ENCODE results near the gene FBLIM1.

The FBLIM1 gene

GRCh38 chr1:15758343-15758931 lies at the start of gene FBLIM1:
FBLIM1 (plus strand) TSS chr1:15758795; CDS start chr1:15764984, 6,189 bp downstream.
- no peak for DNase-seq

GRCh38 chr1:15709226-15709625 lies 49.4 kb upstream of the FBLIM1 start:
- no peak for DNase-seq

GRCh38 chr1:15712168-15712567 lies 46.4 kb upstream of the FBLIM1 start:
- DNase-seq: no peak

GRCh38 chr1:15714406-15715136 lies 44.0 kb upstream of the FBLIM1 start:
- DNase-seq: no peak

- no peak for DNase-seq
Observed at GRCh38 chr1:15717418-15718125, 41.0 kb upstream of the FBLIM1 start.

GRCh38 chr1:15718199-15718601 lies 40.4 kb upstream of the FBLIM1 start:
- DNase-seq: no peak

GRCh38 chr1:15719381-15720120 lies 39.0 kb upstream of the FBLIM1 start:
- DNase-seq: no peak

GRCh38 chr1:15720861-15721260 lies 37.7 kb upstream of the FBLIM1 start:
- no peak for DNase-seq

GRCh38 chr1:15722411-15722810 lies 36.2 kb upstream of the FBLIM1 start:
- no peak for DNase-seq

GRCh38 chr1:15722836-15723532 lies 35.6 kb upstream of the FBLIM1 start:
- no peak for DNase-seq

GRCh38 chr1:15723631-15724246 lies 34.9 kb upstream of the FBLIM1 start:
- DNase-seq: no peak

GRCh38 chr1:15724949-15725880 lies 33.4 kb upstream of the FBLIM1 start:
- DNase-seq: no peak

GRCh38 chr1:15726508-15726907 lies 32.1 kb upstream of the FBLIM1 start:
- DNase-seq: no peak

- no peak for DNase-seq
Observed at GRCh38 chr1:15727021-15727420, 31.6 kb upstream of the FBLIM1 start.

- no peak for DNase-seq
Observed at GRCh38 chr1:15727424-15727823, 31.2 kb upstream of the FBLIM1 start.

GRCh38 chr1:15727866-15728534 lies 30.6 kb upstream of the FBLIM1 start:
- DNase-seq: no peak

GRCh38 chr1:15728937-15729657 lies 29.5 kb upstream of the FBLIM1 start:
- no peak for DNase-seq

GRCh38 chr1:15730423-15730822 lies 28.2 kb upstream of the FBLIM1 start:
- no peak for DNase-seq

- DNase-seq: no peak
Observed at GRCh38 chr1:15730936-15731335, 27.7 kb upstream of the FBLIM1 start.
